ENCODE data around the gene COL6A1.

DNA sequence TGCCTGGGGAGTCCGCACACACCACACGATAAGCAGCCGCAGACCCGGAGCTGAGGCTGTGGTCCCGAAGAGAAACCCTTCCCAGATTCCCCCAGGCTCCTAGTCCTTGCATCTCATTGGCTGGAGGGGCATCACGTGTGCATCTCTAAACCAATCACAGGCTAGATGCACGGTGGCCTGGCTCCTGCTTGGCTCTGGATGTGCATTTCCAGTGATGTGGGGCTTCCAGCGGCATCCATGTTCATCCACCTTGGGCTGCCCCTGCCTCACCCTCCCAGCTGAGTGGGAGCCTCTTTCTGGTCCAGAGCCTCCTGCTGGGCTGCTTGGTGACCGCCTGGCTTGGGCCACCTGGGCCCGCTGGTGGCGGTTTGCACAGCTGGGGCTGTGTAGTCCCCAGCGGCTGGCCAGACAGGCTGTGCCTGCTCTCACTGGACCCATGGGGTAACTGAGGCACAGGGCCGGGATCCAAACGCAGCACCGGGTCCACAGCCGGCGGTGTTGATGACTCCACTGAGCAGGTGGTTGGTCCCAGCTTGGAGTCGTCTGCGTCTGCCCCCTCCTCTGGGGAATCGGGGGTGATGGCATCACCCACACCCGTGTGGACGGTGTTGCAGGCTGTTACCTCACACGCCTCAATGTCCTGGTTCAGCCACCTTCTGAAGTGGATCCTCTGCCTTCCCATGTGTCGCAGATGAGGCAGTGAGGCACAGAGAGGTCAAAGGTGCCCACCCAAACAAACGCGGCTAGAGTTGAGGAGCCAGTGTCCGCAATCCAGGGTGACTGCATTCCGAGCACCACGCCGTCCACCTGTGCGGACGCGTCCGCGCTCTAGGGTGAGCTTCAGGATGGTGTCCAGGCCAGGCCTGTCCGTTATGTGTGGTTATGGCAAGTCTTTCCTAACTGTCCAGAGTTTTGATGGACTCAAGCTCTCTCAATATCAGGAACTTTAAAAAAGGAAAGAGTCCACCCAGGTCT lies 41.3 kb downstream of the COL6A1 start:
- TF ChIP-seq TAF1 (IDR thresholded peaks at IDR 0.05; ENCODE audit: borderline replicate concordance, low read depth, low read length) (no peak), POLR2A (IDR thresholded peaks at IDR 0.05; ENCODE audit: low read depth, low read length) (no peak)
